Spleen (tissue), 11 donors: ENCODE data around the gene FERMT3. TPM values are rescaled to one million over a fixed set of nuclear protein-coding genes. Genes with fewer than 3 reads are reported as not detected.
A peak's percentile ranks its signal among the peaks of the same experiment; 100 is the strongest.

Experiments
- DNase-seq: peaks from one replicate; pipeline ENCODE4 v3.0.0-alpha.2; 2020
- H3K27ac ChIP-seq, 8 donors: fragments of 200-600 bp; sonication (generic) in 7 of 8; 1 replicate in 4 of 8; 2 replicates in 4 of 8; pipeline versions ENCODE4 v1.5.0 to v1.8.0; 2016 to 2021; ENCODE audit warnings: inconsistent platforms in 4 of 8, mild to moderate bottlenecking in 4 of 8, moderate library complexity in 1 of 8
- H3K27me3 ChIP-seq, 7 donors: fragments of 200-600 bp; sonication (generic) in 6 of 7; replicated peaks in 1 of 7; 1 replicate in 4 of 7; 2 replicates in 3 of 7; pipeline versions ENCODE4 v1.5.0 to v1.8.0; 2016 to 2021; ENCODE audit warnings: inconsistent platforms in 3 of 7, mild to moderate bottlenecking in 1 of 7
- H3K36me3 ChIP-seq, 6 donors: fragments of 200-600 bp; sonication (generic) in 5 of 6; 1 replicate in 4 of 6; 2 replicates in 2 of 6; pipeline versions ENCODE4 v1.5.0 to v1.8.0; 2016 to 2021; ENCODE audit warnings: inconsistent platforms in 2 of 6
- H3K4me1 ChIP-seq, 6 donors: fragments of 200-600 bp; sonication (generic) in 5 of 6; 1 replicate in 3 of 6; 2 replicates in 3 of 6; pipeline versions ENCODE4 v1.5.0 to v1.8.0; 2016 to 2021; ENCODE audit warnings: inconsistent platforms in 3 of 6
- H3K4me3 ChIP-seq, 8 donors: fragments of 200-600 bp; sonication (generic) in 7 of 8; 1 replicate in 4 of 8; 2 replicates in 4 of 8; pipeline versions ENCODE4 v1.5.0 to v1.8.0; 2016 to 2021; ENCODE audit warnings: inconsistent platforms in 4 of 8, mild to moderate bottlenecking in 4 of 8, moderate library complexity in 2 of 8
- H3K9me3 ChIP-seq, 8 donors: fragments of 200-600 bp; sonication (generic) in 7 of 8; 1 replicate in 4 of 8; 2 replicates in 4 of 8; pipeline versions ENCODE4 v1.5.0 to v1.8.0; 2016 to 2021; ENCODE audit warnings: inconsistent platforms in 4 of 8
- CTCF ChIP-seq, 11 experiments: fragments of 200-600 bp in 7 of 11; fragments of 450-650 bp in 4 of 11; sonication (generic) in 4 of 11; IDR thresholded peaks in 8 of 11; conservative IDR thresholded peaks in 3 of 11; 1 replicate in 7 of 11; 2 replicates in 4 of 11; pipeline versions ENCODE4 v1.4.0 to v1.8.0; 2016 to 2021; ENCODE audit warnings: antibody characterized with exemption in 11 of 11, inconsistent platforms in 4 of 11, mild to moderate bottlenecking in 1 of 11
- POLR2A ChIP-seq, 3 donors: fragments of 450-650 bp; IDR thresholded peaks; one replicate each; pipeline ENCODE4 v1.5.1; 2017; ENCODE audit warnings: antibody characterized with exemption in 3 of 3, mild to moderate bottlenecking in 1 of 3
- POLR2AphosphoS5 ChIP-seq, 3 donors: sonication (generic); formaldehyde crosslinking; IDR thresholded peaks; one replicate each; pipeline ENCODE4 v1.5.1; 2017; ENCODE audit warnings: antibody characterized with exemption in 3 of 3
- WGBS, 5 donors: extraction: QIAGEN DNeasy Blood & Tissue Kit in 3 of 5; methylation state at CpG; one replicate each; pipeline versions ENCODE4 v1.1.5 to v1.1.7; 2013 to 2018; 5-methylcytosine and 5-hydroxymethylcytosine counted together
- intact Hi-C: fragments of 100-400 bp; cut with DNase I; formaldehyde crosslinking; loops from one replicate; pipeline ENCODE4 v1.15.0; 2023; ENCODE audit warnings: low total_unique reads
- polyA plus RNA-seq, 3 donors: library from polyadenylated mRNA; stranded (reverse); fragments of 200-250 nt; gene quantifications; one replicate each; pipeline ENCODE4 v1.2.1, GENCODE V29; 2013
- total RNA-seq, 7 donors: library from RNA; depleted of rRNA in 3 of 7; stranded (reverse); fragments of >200 nt in 3 of 7; fragmentation: NEBNext Ultra II Directional in 4 of 7; extraction: Animal tissue kit (Norgen Biotek cat#: 25700) in 4 of 7; gene quantifications; one replicate each; pipeline versions ENCODE4 v1.1.0 to v1.2.1, GENCODE V29; 2016 to 2021
- donor health status: healthy with polysubstance abuse.
- donor health status: DM: no; HTN: no; CAD: no; lungs with moderate emphysema.
- donor health status: DM: no; HTN: no; CAD: no.
- donor health status: Bipolar disorder and iron deficiency.
- donor health status: healthy.
- donor health status: DM: no; HTN: no; CAD: no.
- donor health status: DM: yes; HTN: yes; CAD: no.

The FERMT3 gene
- total and polyA plus RNA-seq, 10 donors: 120 to 248 (median 174) TPM

GRCh38 chr11:64186492-64187165 is 19.9 kb upstream of the FERMT3 start:
- H3K4me3 ChIP-seq: no peak overlapping the region
- H3K27ac ChIP-seq: no peak overlapping the region
- peaks cover 0 to 31% (median 0%) of the 10 kb centered on the region in 6 donors for H3K36me3 ChIP-seq
- intact Hi-C loops: no loop called here
- no peaks in the 10 kb centered on the region for H3K27me3 ChIP-seq
- peaks cover 28 to 44% (median 36%) of the 10 kb centered on the region in 6 donors for H3K4me1 ChIP-seq
- DNase-seq: no peak
- no peaks in the 10 kb centered on the region for H3K9me3 ChIP-seq
- 1% methylated on average over 23 to 48 of the region's 48 CpGs for WGBS, 5 donors
- TF ChIP-seq CTCF (IDR thresholded peaks at IDR 0.05 in 8 of 11, conservative IDR thresholded peaks at IDR 0.05 in 3 of 11): no peak
- no peak for TF ChIP-seq POLR2AphosphoS5 (IDR thresholded peaks at IDR 0.05)
- TF ChIP-seq POLR2A (IDR thresholded peaks at IDR 0.05): no peak

GRCh38 chr11:64192434-64192833 is 14.1 kb upstream of the FERMT3 start:
- no peaks in the 10 kb centered on the region for H3K9me3 ChIP-seq
- no peaks in the 10 kb centered on the region for H3K27me3 ChIP-seq
- TF ChIP-seq POLR2A (IDR thresholded peaks at IDR 0.05) (no peak), POLR2AphosphoS5 (IDR thresholded peaks at IDR 0.05) (no peak), CTCF (IDR thresholded peaks at IDR 0.05 in 8 of 11, conservative IDR thresholded peaks at IDR 0.05 in 3 of 11) (no peak)
- no peak for DNase-seq
- no peak overlapping the region for H3K27ac ChIP-seq
- intact Hi-C loops: no loop called here
- 76 to 89% (median 85%) methylated on average over 5 of the region's 5 CpGs for WGBS, 5 donors
- H3K4me1 ChIP-seq: peaks cover 0 to 25% (median 3%) of the 10 kb centered on the region in 6 donors
- H3K4me3 ChIP-seq: no peak overlapping the region
- H3K36me3 ChIP-seq: peaks cover 6 to 88% (median 48%) of the 10 kb centered on the region in 6 donors

GRCh38 chr11:64196626-64197025 is 9.9 kb upstream of the FERMT3 start:
- Histone ChIP-seq H3K4me1 (no peaks in the 10 kb centered on the region), H3K27ac (no peak overlapping the region), H3K4me3 (no peak overlapping the region), H3K9me3 (no peaks in the 10 kb centered on the region), H3K36me3 (peaks cover 6 to 99% (median 89%) of the 10 kb centered on the region in 6 donors), H3K27me3 (no peaks in the 10 kb centered on the region)
- no peak for TF ChIP-seq POLR2AphosphoS5 (IDR thresholded peaks at IDR 0.05)
- TF ChIP-seq CTCF (IDR thresholded peaks at IDR 0.05 in 8 of 11, conservative IDR thresholded peaks at IDR 0.05 in 3 of 11): no peak
- no peak for TF ChIP-seq POLR2A (IDR thresholded peaks at IDR 0.05)
- DNase-seq: no peak
- WGBS, 5 donors: 79 to 85% (median 80%) methylated on average over 9 of the region's 9 CpGs
- intact Hi-C loops: no loop called here

- WGBS, 5 donors: 87 to 91% (median 90%) methylated on average over 2 of the region's 2 CpGs
- Histone ChIP-seq H3K4me1 (no peaks in the 10 kb centered on the region), H3K9me3 (no peaks in the 10 kb centered on the region), H3K4me3 (no peak overlapping the region), H3K27me3 (no peaks in the 10 kb centered on the region), H3K27ac (peak overlapping the region in 2 of 8 donors; percentile 11 to 15), H3K36me3 (peaks cover 6 to 100% (median 98%) of the 10 kb centered on the region in 6 donors)
- no peak for DNase-seq
- TF ChIP-seq POLR2A (IDR thresholded peaks at IDR 0.05) (no peak), CTCF (IDR thresholded peaks at IDR 0.05 in 8 of 11, conservative IDR thresholded peaks at IDR 0.05 in 3 of 11) (no peak), POLR2AphosphoS5 (IDR thresholded peaks at IDR 0.05) (no peak)
- intact Hi-C loops: no loop called here
Observed at GRCh38 chr11:64198511-64198910, 8.0 kb upstream of the FERMT3 start.
